H1 (cell line): Measurements from ENCODE around the gene TPBGL. TPM values are rescaled to one million over a fixed set of nuclear protein-coding genes. Genes with fewer than 3 reads are reported as not detected.

Experiments used
- ATF2 ChIP-seq: IDR thresholded peaks from 2 replicates; pipeline ENCODE4 v1.6.1; 2012; ENCODE audit warnings: low read length, inconsistent platforms
- BACH1 ChIP-seq: IDR thresholded peaks from 2 replicates; pipeline ENCODE4 v1.6.1; 2012; ENCODE audit warnings: low read length, improper control_type of control experiment
- MAFK ChIP-seq: IDR thresholded peaks from 2 replicates; pipeline ENCODE4 v1.6.1; 2012; ENCODE audit warnings: low read depth, mild to moderate bottlenecking, improper control_type of control experiment, low read length
- RXRA ChIP-seq: IDR thresholded peaks from 2 replicates; pipeline ENCODE4 v1.6.1; 2011; ENCODE audit warnings: low read depth, mild to moderate bottlenecking, low read length, moderate library complexity; ENCODE audit not compliant: insufficient read depth
- polyA plus RNA-seq, 7 experiments: library from polyadenylated mRNA; depleted of rRNA in 3 of 7; stranded (reverse) in 5 of 7; unstranded in 2 of 7; fragments of >200 nt in 5 of 7; fragments of 200-250 nt in 2 of 7; gene quantifications; 1 replicate in 5 of 7; 2 replicates in 1 of 7; 4 replicates in 1 of 7; pipeline versions ENCODE4 v1.2.1 to v1.2.3, GENCODE V29; 2011 to 2013; ENCODE audit warnings: missing spikeins in 2 of 7, mixed read lengths in 2 of 7
- total RNA-seq: library from RNA; stranded (reverse); fragmentation: NEBNext Ultra II Directional; extraction: Animal tissue kit (Norgen Biotek cat#: 25700); gene quantifications from 2 replicates; pipeline ENCODE4 v1.2.1, GENCODE V29; 2021

TPBGL gene
- total and polyA plus RNA-seq, 2 of the 8 experiments (the other 6 are each of a cell fraction or from before 2014, with no cell fraction given), result 0.26 to 0.37 TPM

- TF ChIP-seq ATF2 (no peak), MAFK (no peak), RXRA (no peak), BACH1 (no peak)
Measured at GRCh38 chr11:75203138-75203537, 37.4 kb upstream of the TPBGL start (continued).
